IPS-15b (cell line): ENCODE data around the gene JSRP1.

Experiments
- H3K27me3 ChIP-seq: one replicate; pipeline ENCODE4 v1.6.1; 2013; ENCODE audit warnings: low read length; ENCODE audit not compliant: control insufficient read depth, insufficient read depth
- H3K36me3 ChIP-seq: one replicate; pipeline ENCODE4 v1.6.1; 2013; ENCODE audit warnings: low read length; ENCODE audit not compliant: control insufficient read depth, insufficient read depth
- H3K4me1 ChIP-seq: one replicate; pipeline ENCODE4 v1.6.1; 2013; ENCODE audit warnings: mild to moderate bottlenecking, low read length; ENCODE audit not compliant: control insufficient read depth, insufficient read depth
- H3K4me3 ChIP-seq: one replicate; pipeline ENCODE4 v1.5.1; 2013; ENCODE audit warnings: low read depth, low read length
- H3K9ac ChIP-seq: one replicate; pipeline ENCODE4 v1.6.1; 2013; ENCODE audit warnings: low read depth, mild to moderate bottlenecking, low read length
- H3K9me3 ChIP-seq: one replicate; pipeline ENCODE4 v1.6.1; 2013; ENCODE audit warnings: mild to moderate bottlenecking, low read length; ENCODE audit not compliant: control insufficient read depth, insufficient read depth

JSRP1 gene

GRCh38 chr19:2231621-2232221 lies 24.5 kb downstream of the JSRP1 start:
- Histone ChIP-seq H3K9ac (no peak overlapping the region), H3K9me3 (no peaks in the 10 kb centered on the region), H3K4me3 (no peak overlapping the region), H3K4me1 (no peaks in the 10 kb centered on the region), H3K36me3 (peaks cover 48% of the 10 kb centered on the region), H3K27me3 (no peaks in the 10 kb centered on the region)

- peaks cover 56% of the 10 kb centered on the region for H3K36me3 ChIP-seq
- H3K27me3 ChIP-seq: no peaks in the 10 kb centered on the region
- no peak overlapping the region for H3K9ac ChIP-seq
- H3K9me3 ChIP-seq: no peaks in the 10 kb centered on the region
- H3K4me3 ChIP-seq: no peak overlapping the region
- no peaks in the 10 kb centered on the region for H3K4me1 ChIP-seq
Measured at GRCh38 chr19:2230807-2231533, 25.2 kb downstream of the JSRP1 start.

GRCh38 chr19:2230033-2230531 lies 26.1 kb downstream of the JSRP1 start:
- Histone ChIP-seq H3K9ac (no peak overlapping the region), H3K4me1 (no peaks in the 10 kb centered on the region), H3K36me3 (peaks cover 65% of the 10 kb centered on the region), H3K4me3 (no peak overlapping the region), H3K27me3 (no peaks in the 10 kb centered on the region), H3K9me3 (no peaks in the 10 kb centered on the region)

- peak overlapping the region; percentile 24 for H3K9ac ChIP-seq
- H3K4me1 ChIP-seq: no peaks in the 10 kb centered on the region
- no peaks in the 10 kb centered on the region for H3K27me3 ChIP-seq
- H3K9me3 ChIP-seq: no peaks in the 10 kb centered on the region
- H3K36me3 ChIP-seq: peaks cover 72% of the 10 kb centered on the region
- H3K4me3 ChIP-seq: no peak overlapping the region
Measured at GRCh38 chr19:2229103-2230032, 26.8 kb downstream of the JSRP1 start.

GRCh38 chr19:2228157-2229030 lies 27.8 kb downstream of the JSRP1 start:
- Histone ChIP-seq H3K9ac (peak overlapping the region; percentile 24), H3K4me3 (no peak overlapping the region), H3K36me3 (peaks cover 72% of the 10 kb centered on the region)

GRCh38 chr19:2227415-2228156 lies 28.6 kb downstream of the JSRP1 start:
- Histone ChIP-seq H3K9ac (no peak overlapping the region), H3K4me1 (no peaks in the 10 kb centered on the region), H3K4me3 (no peak overlapping the region), H3K36me3 (peaks cover 70% of the 10 kb centered on the region), H3K9me3 (no peaks in the 10 kb centered on the region), H3K27me3 (no peaks in the 10 kb centered on the region)

More at GRCh38 chr19:2228157-2229030, 27.8 kb downstream of the JSRP1 start:
- Histone ChIP-seq H3K9me3 (no peaks in the 10 kb centered on the region), H3K4me1 (no peaks in the 10 kb centered on the region), H3K27me3 (no peaks in the 10 kb centered on the region)

GRCh38 chr19:2226840-2227360 lies 29.3 kb downstream of the JSRP1 start:
- H3K27me3 ChIP-seq: no peaks in the 10 kb centered on the region
- no peak overlapping the region for H3K9ac ChIP-seq
- H3K4me1 ChIP-seq: no peaks in the 10 kb centered on the region
- peaks cover 76% of the 10 kb centered on the region for H3K36me3 ChIP-seq
- no peak overlapping the region for H3K4me3 ChIP-seq
- no peaks in the 10 kb centered on the region for H3K9me3 ChIP-seq

GRCh38 chr19:2226051-2226839 lies 30.0 kb downstream of the JSRP1 start:
- no peaks in the 10 kb centered on the region for H3K9me3 ChIP-seq
- H3K4me3 ChIP-seq: no peak overlapping the region
- peaks cover 78% of the 10 kb centered on the region for H3K36me3 ChIP-seq
- no peaks in the 10 kb centered on the region for H3K27me3 ChIP-seq
- no peak overlapping the region for H3K9ac ChIP-seq
- H3K4me1 ChIP-seq: no peaks in the 10 kb centered on the region

GRCh38 chr19:2225415-2226050 lies 30.7 kb downstream of the JSRP1 start:
- no peak overlapping the region for H3K4me3 ChIP-seq
- no peak overlapping the region for H3K9ac ChIP-seq
- no peaks in the 10 kb centered on the region for H3K9me3 ChIP-seq
- no peaks in the 10 kb centered on the region for H3K4me1 ChIP-seq
- no peaks in the 10 kb centered on the region for H3K27me3 ChIP-seq
- peaks cover 77% of the 10 kb centered on the region for H3K36me3 ChIP-seq
